B cell (primary cell): ENCODE results near the gene PLCB1. TPM values are rescaled to one million over a fixed set of nuclear protein-coding genes. Genes with fewer than 3 reads are reported as not detected.

Experiments used
- ATAC-seq: fragments of 200-7000 bp; cut with Tn5 transposase; one replicate; pipeline ENCODE4 v1.10.0; 2021; ENCODE audit warnings: low read depth, mild to moderate bottlenecking, moderate number of reproducible peaks, moderate library complexity
- CTCF ChIA-PET: fragments of 350-600 bp; sonication (Branson Sonifier 250); formaldehyde crosslinking; loops from one replicate; lab custom pipeline; 2021; ENCODE audit warnings: antibody characterized with exemption, inconsistent platforms; lab: Charles Lee
- POLR2A ChIA-PET: fragments of 350-600 bp; sonication (Branson Sonifier 250); formaldehyde crosslinking; loops from one replicate; lab custom pipeline; 2021; ENCODE audit warnings: antibody characterized with exemption; lab: Charles Lee
- DNase-seq: peaks from one replicate; pipeline ENCODE4 v3.0.0; 2013
- H2AFZ ChIP-seq: 2 replicates; pipeline ENCODE4 v1.6.1; 2012; ENCODE audit warnings: mild to moderate bottlenecking, low read depth, low read length; ENCODE audit not compliant: insufficient read depth, poor library complexity, severe bottlenecking
- H3K27ac ChIP-seq, 2 donors: 1 replicate in 1 of 2; 2 replicates in 1 of 2; pipeline ENCODE4 v1.5.1; 2012 to 2013; ENCODE audit warnings: low read length in 2 of 2, mild to moderate bottlenecking in 2 of 2, moderate library complexity in 1 of 2
- H3K27me3 ChIP-seq, 4 experiments: fragments of 200-600 bp in 1 of 4; sonication (generic) in 1 of 4; replicated peaks in 1 of 4; 1 replicate in 2 of 4; 2 replicates in 2 of 4; pipeline versions ENCODE4 v1.6.1 to v1.7.0; 2013 to 2016; ENCODE audit warnings: low read length in 3 of 4, mild to moderate bottlenecking in 2 of 4, mixed read lengths in 1 of 4, moderate library complexity in 1 of 4; ENCODE audit not compliant: insufficient read depth in 4 of 4, control insufficient read depth in 3 of 4; ENCODE audit errors: control extremely low read depth in 1 of 4
- H3K36me3 ChIP-seq, 2 experiments: replicated peaks in 1 of 2; 1 replicate in 1 of 2; 2 replicates in 1 of 2; pipeline versions ENCODE4 v1.6.1 to v1.7.1; 2013; ENCODE audit warnings: low read length in 1 of 2; ENCODE audit not compliant: insufficient read depth in 2 of 2, control insufficient read depth in 1 of 2; ENCODE audit errors: control extremely low read depth in 1 of 2, extremely low read depth in 1 of 2
- H3K4me1 ChIP-seq, 2 donors: fragments of 200-600 bp in 1 of 2; sonication (generic) in 1 of 2; 1 replicate in 1 of 2; 2 replicates in 1 of 2; pipeline versions ENCODE4 v1.5.1 to v1.6.1; 2013 to 2017; ENCODE audit warnings: low read length in 2 of 2; ENCODE audit not compliant: control insufficient read depth in 2 of 2, insufficient read depth in 2 of 2
- H3K4me2 ChIP-seq: replicated peaks from 2 replicates; pipeline ENCODE3; 2012; ENCODE audit warnings: mild to moderate bottlenecking, low read depth, low read length; ENCODE audit not compliant: poor library complexity, severe bottlenecking
- H3K4me3 ChIP-seq, 5 experiments: fragments of 200-600 bp in 1 of 5; sonication (generic) in 1 of 5; 1 replicate in 3 of 5; 2 replicates in 2 of 5; pipeline versions ENCODE4 v1.5.1 to v1.7.0; 2011 to 2016; ENCODE audit warnings: low read length in 4 of 5, mild to moderate bottlenecking in 4 of 5, low read depth in 2 of 5, control low read depth in 1 of 5, moderate library complexity in 1 of 5; ENCODE audit not compliant: insufficient read depth in 1 of 5; ENCODE audit errors: control extremely low read depth in 1 of 5, extremely low read depth in 1 of 5
- H3K79me2 ChIP-seq: fragments of 200-600 bp; sonication (generic); one replicate; pipeline ENCODE4 v1.6.0; 2016; ENCODE audit warnings: low read length; ENCODE audit not compliant: control insufficient read depth, insufficient read depth
- H3K9ac ChIP-seq: fragments of 200-600 bp; sonication (generic); 2 replicates; pipeline ENCODE4 v1.6.1; 2017; ENCODE audit warnings: mild to moderate bottlenecking, low read length, moderate library complexity
- H3K9me3 ChIP-seq, 3 donors: one replicate each; pipeline versions ENCODE4 v1.6.1 to v1.7.1; 2013; ENCODE audit warnings: low read length in 2 of 3; ENCODE audit not compliant: control insufficient read depth in 2 of 3, insufficient read depth in 1 of 3; ENCODE audit errors: control extremely low read depth in 1 of 3
- H4K20me1 ChIP-seq: 2 replicates; pipeline ENCODE4 v1.6.0; 2012; ENCODE audit warnings: mild to moderate bottlenecking, low read length; ENCODE audit not compliant: insufficient read depth, control insufficient read depth, poor library complexity, severe bottlenecking
- H3K27ac Mint-ChIP-seq: one replicate; pipeline ENCODE4 v1.8.0; 2021; ENCODE audit warnings: mixed read lengths
- H3K27me3 Mint-ChIP-seq: one replicate; pipeline ENCODE4 v1.8.0; 2021; ENCODE audit warnings: mixed read lengths
- H3K4me1 Mint-ChIP-seq: one replicate; pipeline ENCODE4 v1.8.0; 2021; ENCODE audit warnings: mixed read lengths
- H3K4me3 Mint-ChIP-seq: one replicate; pipeline ENCODE4 v1.8.0; 2021; ENCODE audit warnings: mixed read lengths
- H3K9me3 Mint-ChIP-seq: one replicate; pipeline ENCODE4 v1.8.0; 2022; ENCODE audit warnings: mixed read lengths; ENCODE audit not compliant: insufficient read depth
- EZH2 ChIP-seq: IDR thresholded peaks from 2 replicates; pipeline ENCODE4 v1.6.1; 2012; ENCODE audit warnings: borderline replicate concordance, low read depth, mild to moderate bottlenecking, moderate library complexity, low read length; ENCODE audit not compliant: insufficient read depth, poor library complexity, severe bottlenecking
- WGBS: methylation state at CpG from one replicate; pipeline ENCODE4 v1.1.5; 2013; ENCODE audit warnings: missing lambda C conversion rate; ENCODE audit not compliant: insufficient coverage; 5-methylcytosine and 5-hydroxymethylcytosine counted together
- intact Hi-C: fragments of 100-400 bp; cut with micrococcal nuclease; formaldehyde crosslinking; loops from one replicate; pipeline ENCODE4 v1.10.0; 2022
- polyA plus RNA-seq: library from polyadenylated mRNA; depleted of rRNA; stranded (reverse); fragments of >200 nt; gene quantifications from 2 replicates; pipeline ENCODE4 v1.2.3, GENCODE V29; 2012
- total RNA-seq, 2 donors: library from RNA; stranded (reverse); fragments of 120-200 nt in 1 of 2; gene quantifications; 1 replicate in 1 of 2; 2 replicates in 1 of 2; pipeline versions ENCODE4 v1.2.3 to v1.2.4, GENCODE V29; 2013 to 2022
- TF ChIP-seq, protein P1 (sequence below): fragments of 200-600 bp; IDR thresholded peaks from one replicate; pipeline ENCODE4 v1.8.0; 2022; ENCODE audit warnings: antibody characterized with exemption, mild to moderate bottlenecking

PLCB1 gene
- total and polyA plus RNA-seq, 2 donors (not counting 1 experiment from before 2014, with no cell fraction given) = 0.18 to 0.47 TPM

DNA sequence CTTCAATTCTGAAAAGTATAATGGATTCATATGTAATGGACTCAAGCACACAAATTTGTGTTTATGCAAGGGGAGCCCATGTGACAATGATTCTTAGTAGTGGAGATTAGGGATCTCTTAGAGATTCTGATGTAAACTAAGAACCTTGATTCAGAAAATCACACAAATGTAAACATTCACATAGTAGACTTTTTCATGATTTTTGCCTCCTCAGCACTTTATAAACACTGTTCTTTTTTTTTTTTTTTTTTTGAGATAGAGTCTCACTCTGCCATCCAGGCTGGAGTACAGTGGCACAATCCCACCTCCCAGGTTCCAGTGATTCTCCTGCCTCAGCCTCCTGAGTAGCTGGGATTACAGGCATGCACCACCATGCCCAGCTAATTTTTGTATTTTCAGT lies 766.8 kb downstream of the PLCB1 start:
- ChIA-PET POLR2A (no interaction called here), CTCF (no interaction called here)
- no peaks in the 10 kb centered on the region for H3K27me3 ChIP-seq
- TF ChIP-seq, protein P1, sequence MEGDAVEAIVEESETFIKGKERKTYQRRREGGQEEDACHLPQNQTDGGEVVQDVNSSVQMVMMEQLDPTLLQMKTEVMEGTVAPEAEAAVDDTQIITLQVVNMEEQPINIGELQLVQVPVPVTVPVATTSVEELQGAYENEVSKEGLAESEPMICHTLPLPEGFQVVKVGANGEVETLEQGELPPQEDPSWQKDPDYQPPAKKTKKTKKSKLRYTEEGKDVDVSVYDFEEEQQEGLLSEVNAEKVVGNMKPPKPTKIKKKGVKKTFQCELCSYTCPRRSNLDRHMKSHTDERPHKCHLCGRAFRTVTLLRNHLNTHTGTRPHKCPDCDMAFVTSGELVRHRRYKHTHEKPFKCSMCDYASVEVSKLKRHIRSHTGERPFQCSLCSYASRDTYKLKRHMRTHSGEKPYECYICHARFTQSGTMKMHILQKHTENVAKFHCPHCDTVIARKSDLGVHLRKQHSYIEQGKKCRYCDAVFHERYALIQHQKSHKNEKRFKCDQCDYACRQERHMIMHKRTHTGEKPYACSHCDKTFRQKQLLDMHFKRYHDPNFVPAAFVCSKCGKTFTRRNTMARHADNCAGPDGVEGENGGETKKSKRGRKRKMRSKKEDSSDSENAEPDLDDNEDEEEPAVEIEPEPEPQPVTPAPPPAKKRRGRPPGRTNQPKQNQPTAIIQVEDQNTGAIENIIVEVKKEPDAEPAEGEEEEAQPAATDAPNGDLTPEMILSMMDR = no peak
- no peak for TF ChIP-seq EZH2
- H3K4me1 ChIP-seq = no peaks in the 10 kb centered on the region
- no peak overlapping the region for H3K27ac Mint-ChIP-seq
- ATAC-seq (no peak), DNase-seq (no peak)
- no peaks in the 10 kb centered on the region for H3K79me2 ChIP-seq
- no peak overlapping the region for H3K27ac ChIP-seq
- H3K4me3 ChIP-seq = no peak overlapping the region
- intact Hi-C loops = no loop called here
- no peak overlapping the region for H3K4me3 Mint-ChIP-seq
- peaks cover 0 to 24% (median 6%) of the 10 kb centered on the region in 3 donors for H3K9me3 ChIP-seq
- H3K36me3 ChIP-seq = no peaks in the 10 kb centered on the region
- peaks cover 18% of the 10 kb centered on the region for H3K9me3 Mint-ChIP-seq
- no peak overlapping the region for H2AFZ ChIP-seq
- no peaks in the 10 kb centered on the region for H3K4me1 Mint-ChIP-seq
- no peaks in the 10 kb centered on the region for H4K20me1 ChIP-seq
- no peaks in the 10 kb centered on the region for H3K27me3 Mint-ChIP-seq
- H3K4me2 ChIP-seq = no peak overlapping the region
- no peak overlapping the region for H3K9ac ChIP-seq

DNA sequence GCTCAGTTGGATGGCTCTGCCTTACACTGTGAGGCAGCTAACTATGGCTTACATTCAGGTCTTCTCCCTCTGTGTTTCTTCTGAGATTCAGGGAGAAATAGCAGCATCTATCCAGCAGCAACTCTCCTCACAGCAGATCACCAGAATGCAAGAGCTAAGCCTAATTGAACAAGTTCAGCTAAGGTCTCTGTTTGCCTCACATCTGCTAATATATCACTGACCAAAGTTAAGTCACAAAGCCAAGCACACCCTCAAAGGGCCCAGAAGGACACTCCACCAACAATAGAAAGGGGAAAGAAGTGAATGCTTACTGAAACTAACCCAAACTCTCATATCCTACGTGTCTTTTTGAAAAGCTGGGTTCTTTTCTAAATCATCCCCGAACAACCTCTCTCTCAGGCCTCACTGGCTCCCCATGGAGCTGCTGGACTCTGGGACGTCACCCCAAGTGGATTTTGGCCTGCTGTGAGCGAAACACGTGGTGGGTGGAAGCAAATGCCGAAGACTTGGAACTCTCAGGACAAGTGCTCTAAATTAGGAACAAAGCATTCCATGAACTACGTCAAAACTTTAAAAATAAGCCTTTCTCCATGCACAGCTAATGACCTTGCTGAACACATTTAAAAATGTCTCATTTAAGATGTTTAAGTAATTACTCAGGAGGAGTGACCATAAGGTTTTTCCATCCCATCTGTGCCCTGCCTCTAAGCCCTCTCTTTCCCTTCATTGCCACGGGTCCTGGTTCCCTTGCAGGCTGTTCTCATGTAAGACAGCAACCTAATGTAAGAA lies 769.4 kb downstream of the PLCB1 start:
- TF ChIP-seq, protein P1 = no peak
- no peak for TF ChIP-seq EZH2
- no peak for ATAC-seq
- no peaks in the 10 kb centered on the region for H3K27me3 ChIP-seq

More for the DNA sequence above, 769.4 kb downstream of the PLCB1 start:
- Histone ChIP-seq H4K20me1 (no peaks in the 10 kb centered on the region), H3K4me1 (no peaks in the 10 kb centered on the region), H3K9me3 (peaks cover 0 to 6% (median 4%) of the 10 kb centered on the region in 3 donors), H3K9ac (no peak overlapping the region), H2AFZ (no peak overlapping the region), H3K27ac (no peak overlapping the region), H3K4me3 (no peak overlapping the region), H3K79me2 (no peaks in the 10 kb centered on the region), H3K4me2 (no peak overlapping the region), H3K36me3 (no peaks in the 10 kb centered on the region)
- H3K4me1 Mint-ChIP-seq = no peaks in the 10 kb centered on the region
- no peak for DNase-seq
- H3K27ac Mint-ChIP-seq = no peak overlapping the region
- H3K9me3 Mint-ChIP-seq = peaks cover 6% of the 10 kb centered on the region
- intact Hi-C loops = no loop called here
- H3K4me3 Mint-ChIP-seq = no peak overlapping the region
- 100% methylated on average over 4 of the region's 8 CpGs for WGBS
- CTCF ChIA-PET = no interaction called here
- no peaks in the 10 kb centered on the region for H3K27me3 Mint-ChIP-seq
- POLR2A ChIA-PET = no interaction called here
